Measurements from ENCODE around the gene BCL2L1.
A peak's percentile ranks its signal among the peaks of the same experiment; 100 is the strongest.
"Not testable (repeated sequence)": the region's sequence is repeated elsewhere in the genome, so short reads cannot be mapped to it uniquely, and the experiment has no call there.

Gene BCL2L1

GRCh38 chr20:31674895-31675827 lies 47.5 kb downstream of the BCL2L1 start:
- DNase-seq (ENCODE audit: low read depth), result peak; percentile 54

- no peak for DNase-seq (ENCODE audit: low read depth)
Measured at GRCh38 chr20:31673943-31674463, 48.7 kb downstream of the BCL2L1 start.

- no peak for DNase-seq (ENCODE audit: low read depth)
Measured at GRCh38 chr20:31673435-31673834, 49.2 kb downstream of the BCL2L1 start.

GRCh38 chr20:31671324-31671723 lies 51.3 kb downstream of the BCL2L1 start:
- no peak for DNase-seq (ENCODE audit: low read depth)

- no peak for DNase-seq (ENCODE audit: low read depth)
Measured at GRCh38 chr20:31670371-31671228, 52.1 kb downstream of the BCL2L1 start.

- no peak for DNase-seq (ENCODE audit: low read depth)
Measured at GRCh38 chr20:31669876-31670275, 52.8 kb downstream of the BCL2L1 start.

- DNase-seq (ENCODE audit: low read depth), result not testable (repeated sequence)
Measured at GRCh38 chr20:31668944-31669343, 53.7 kb downstream of the BCL2L1 start.

- no peak for DNase-seq (ENCODE audit: low read depth)
Measured at GRCh38 chr20:31667315-31668285, 55.1 kb downstream of the BCL2L1 start.

GRCh38 chr20:31666258-31667042 lies 56.2 kb downstream of the BCL2L1 start:
- DNase-seq (ENCODE audit: low read depth), result no peak

- DNase-seq (ENCODE audit: low read depth), result no peak
Measured at GRCh38 chr20:31665753-31666152, 56.9 kb downstream of the BCL2L1 start.

- no peak for DNase-seq (ENCODE audit: low read depth)
Measured at GRCh38 chr20:31664696-31665354, 57.8 kb downstream of the BCL2L1 start.

- no peak for DNase-seq (ENCODE audit: low read depth)
Measured at GRCh38 chr20:31663838-31664695, 58.6 kb downstream of the BCL2L1 start.

- no peak for DNase-seq (ENCODE audit: low read depth)
Measured at GRCh38 chr20:31663524-31663837, 59.2 kb downstream of the BCL2L1 start.

- no peak for DNase-seq (ENCODE audit: low read depth)
Measured at GRCh38 chr20:31662372-31662854, 60.3 kb downstream of the BCL2L1 start.

GRCh38 chr20:31661625-31662371 lies 60.9 kb downstream of the BCL2L1 start:
- peak; percentile 68 for DNase-seq (ENCODE audit: low read depth)

- DNase-seq (ENCODE audit: low read depth), result no peak
Measured at GRCh38 chr20:31654534-31654933, 68.1 kb downstream of the BCL2L1 start.

GRCh38 chr20:31653561-31653960 lies 69.1 kb downstream of the BCL2L1 start:
- DNase-seq (ENCODE audit: low read depth), result no peak

- DNase-seq (ENCODE audit: low read depth), result no peak
Measured at GRCh38 chr20:31652917-31653396, 69.7 kb downstream of the BCL2L1 start.

Measured in activated T-cell treated with anti-CD3 and anti-CD28 coated beads for 48 hours (primary cell).